Measurements from ENCODE around the gene GP1BB.
"Not testable (repeated sequence)": the region's sequence is repeated elsewhere in the genome, so short reads cannot be mapped to it uniquely, and the experiment has no call there.

GP1BB gene

GRCh38 chr22:19693981-19694670 is 29.2 kb upstream of the GP1BB start:
- DNase-seq (ENCODE audit: low read depth in 2 of 2): no peak

GRCh38 chr22:19694696-19695095 is 28.6 kb upstream of the GP1BB start:
- no peak for DNase-seq (ENCODE audit: low read depth in 2 of 2)

DNA sequence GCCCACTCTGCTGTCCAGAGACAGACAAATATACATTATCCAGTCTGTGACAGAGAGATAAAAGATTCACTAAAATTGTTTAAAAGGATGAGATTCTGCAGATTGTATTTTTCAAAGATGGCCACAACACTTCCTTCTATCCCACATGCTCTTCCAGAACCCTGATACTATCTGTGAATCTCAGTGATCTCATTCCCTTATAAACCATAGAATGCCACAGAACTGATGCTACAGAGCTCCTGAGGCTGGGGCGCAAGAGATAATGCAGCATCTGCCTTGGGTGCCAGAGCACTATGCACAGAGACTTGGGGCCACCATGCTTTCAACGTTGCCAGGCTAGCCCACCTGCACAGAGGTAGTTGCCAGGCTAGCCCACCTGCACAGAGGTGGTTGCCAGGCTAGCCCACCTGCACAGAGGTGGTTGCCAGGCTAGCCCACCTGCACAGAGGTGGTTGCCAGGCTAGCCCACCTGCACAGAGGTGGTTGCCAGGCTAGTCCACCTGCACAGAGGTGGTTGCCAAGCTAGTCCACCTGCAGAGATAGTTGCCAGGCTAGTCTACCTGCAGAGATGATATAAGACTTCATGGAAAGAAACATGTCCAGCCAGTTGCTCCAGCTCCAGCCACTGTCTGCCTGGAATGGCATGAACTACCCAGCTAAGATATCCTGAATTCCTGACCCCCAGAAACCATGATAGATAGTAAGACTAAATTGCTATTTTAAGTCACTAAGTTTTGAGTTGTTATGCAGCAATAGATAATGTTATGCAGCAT is 26.6 kb upstream of the GP1BB start:
- DNase-seq (ENCODE audit: low read depth in 2 of 2): no peak

DNA sequence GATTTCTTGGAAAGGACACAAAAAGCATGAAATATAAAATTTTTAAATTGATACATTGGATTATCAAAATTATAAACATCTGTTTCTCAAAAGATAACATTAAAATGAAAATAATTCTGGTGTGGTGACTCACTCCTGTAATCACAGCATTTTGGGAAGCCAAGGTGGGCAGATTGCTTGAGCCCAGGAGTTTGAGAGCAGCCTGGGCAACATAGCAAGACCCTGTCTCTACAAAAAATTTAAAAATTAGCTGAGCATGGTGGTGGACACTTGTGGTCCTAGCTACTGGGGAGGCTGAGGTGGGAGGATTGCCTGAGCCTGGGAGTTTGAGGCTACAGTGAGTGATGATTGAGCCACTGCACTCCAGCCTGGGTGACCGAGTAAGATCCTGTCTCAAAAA is 25.5 kb upstream of the GP1BB start:
- not testable (repeated sequence) for DNase-seq (ENCODE audit: low read depth in 2 of 2)

GRCh38 chr22:19700790-19701419 is 22.4 kb upstream of the GP1BB start:
- no peak for DNase-seq (ENCODE audit: low read depth in 2 of 2)

- no peak for DNase-seq (ENCODE audit: low read depth in 2 of 2)
Observed at GRCh38 chr22:19701420-19702145, 21.8 kb upstream of the GP1BB start.

GRCh38 chr22:19703869-19704268 is 19.5 kb upstream of the GP1BB start:
- DNase-seq (ENCODE audit: low read depth in 2 of 2): no peak

DNA sequence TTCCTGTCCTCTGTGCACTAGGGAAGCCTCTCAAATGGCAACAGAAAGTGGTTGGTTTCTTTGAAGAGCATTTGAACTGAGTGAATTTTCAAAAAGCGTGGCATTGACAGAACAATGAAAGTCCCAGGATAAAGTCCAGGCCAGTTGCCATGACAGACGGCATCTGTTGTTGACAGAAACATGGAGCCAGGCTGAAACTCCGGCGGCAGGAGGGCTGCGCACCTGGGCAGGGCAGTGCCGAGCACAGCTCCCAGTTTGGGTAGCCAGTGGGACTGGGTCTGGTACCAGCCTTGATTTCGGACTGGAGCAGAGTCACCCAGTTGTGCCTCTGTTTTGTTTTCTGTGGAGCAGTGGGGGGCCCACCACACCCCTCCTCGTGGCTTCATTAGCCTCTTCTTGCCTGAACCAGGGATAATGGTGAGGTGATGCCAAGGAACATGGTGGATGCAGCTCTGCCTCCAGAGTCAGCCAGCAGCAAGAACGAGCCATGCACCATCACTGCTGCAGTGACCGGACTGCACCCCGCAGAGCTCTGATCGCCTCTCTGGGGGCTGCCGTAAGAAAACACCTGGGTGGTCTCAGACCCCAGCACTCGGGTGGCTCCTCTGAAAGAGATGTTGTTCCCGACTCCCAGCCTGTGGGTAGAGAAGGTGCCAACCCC is 18.9 kb upstream of the GP1BB start:
- no peak for DNase-seq (ENCODE audit: low read depth in 2 of 2)

GRCh38 chr22:19705181-19705934 is 18.0 kb upstream of the GP1BB start:
- no peak for DNase-seq (ENCODE audit: low read depth in 2 of 2)

GRCh38 chr22:19706661-19707151 is 16.6 kb upstream of the GP1BB start:
- DNase-seq (ENCODE audit: low read depth in 2 of 2): no peak

- DNase-seq (ENCODE audit: low read depth in 2 of 2): no peak
Observed at GRCh38 chr22:19707347-19708290, 15.7 kb upstream of the GP1BB start.

DNA sequence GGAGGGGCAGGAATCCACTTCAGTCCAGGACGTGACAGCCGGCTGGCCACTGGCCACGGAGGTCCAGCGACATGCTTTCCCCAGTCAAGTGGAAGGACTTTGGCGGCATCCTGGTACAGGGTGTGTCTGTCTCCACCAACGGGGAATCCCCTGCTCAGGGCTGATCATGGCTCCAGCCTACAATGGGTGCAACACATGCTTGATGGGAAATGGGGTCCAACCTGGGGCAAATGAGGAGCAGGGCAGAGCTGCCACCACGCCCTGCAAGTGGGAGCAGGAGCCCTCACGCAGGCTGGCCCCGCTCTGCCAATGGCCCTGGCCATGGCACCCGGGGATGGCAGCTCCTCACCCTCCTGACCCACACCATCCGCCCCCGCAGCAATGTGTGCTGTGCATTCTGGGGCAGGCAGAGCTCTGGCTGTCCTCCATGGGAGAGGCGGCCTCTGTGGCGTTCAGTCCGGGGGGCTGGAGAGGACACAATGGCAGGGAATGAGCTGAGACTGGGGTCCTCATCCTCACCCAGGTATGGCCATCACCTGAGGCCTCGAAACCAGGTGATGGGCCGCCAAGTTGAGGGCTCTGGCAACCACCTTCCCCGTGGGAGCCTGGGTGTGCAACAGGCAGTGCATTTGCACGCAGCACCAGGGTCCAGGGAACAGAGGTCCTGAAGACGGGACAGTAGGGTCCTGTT is 14.9 kb upstream of the GP1BB start:
- no peak for DNase-seq (ENCODE audit: low read depth in 2 of 2)

DNA sequence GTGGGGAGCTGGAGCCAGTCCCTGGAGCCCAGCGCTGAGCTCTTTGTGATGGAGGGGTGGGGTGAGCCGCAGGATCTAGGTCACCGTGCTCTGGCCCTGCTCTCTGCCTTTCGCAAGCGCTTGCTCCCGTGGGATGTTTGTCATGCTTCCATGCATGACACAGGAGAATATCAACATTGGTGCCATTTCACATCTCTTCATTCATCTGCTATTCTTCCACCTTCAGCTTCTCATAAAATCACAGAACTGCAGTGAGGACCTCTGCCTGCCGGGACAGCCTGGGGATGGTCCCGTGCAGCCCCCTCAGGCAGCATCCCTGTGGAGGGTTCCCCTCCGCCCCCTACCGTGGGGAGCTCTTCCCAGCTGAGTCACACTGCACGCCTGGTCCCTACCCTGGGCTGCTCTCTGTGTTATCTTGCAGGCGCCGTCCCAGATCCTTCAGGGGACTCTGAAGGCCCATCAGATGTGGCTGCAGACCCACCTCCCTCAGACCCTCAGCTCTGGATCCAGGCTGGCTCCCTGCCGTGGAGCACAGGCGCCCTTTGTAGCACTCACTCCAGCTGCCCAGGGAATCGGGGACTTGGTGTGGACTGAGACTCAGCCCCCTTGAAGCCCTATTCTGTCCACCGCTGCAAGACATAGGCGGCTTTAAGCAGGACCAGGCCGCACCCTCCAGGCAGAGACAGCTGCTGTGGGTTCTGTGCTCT is 14.1 kb upstream of the GP1BB start:
- DNase-seq (ENCODE audit: low read depth in 2 of 2): no peak

DNA sequence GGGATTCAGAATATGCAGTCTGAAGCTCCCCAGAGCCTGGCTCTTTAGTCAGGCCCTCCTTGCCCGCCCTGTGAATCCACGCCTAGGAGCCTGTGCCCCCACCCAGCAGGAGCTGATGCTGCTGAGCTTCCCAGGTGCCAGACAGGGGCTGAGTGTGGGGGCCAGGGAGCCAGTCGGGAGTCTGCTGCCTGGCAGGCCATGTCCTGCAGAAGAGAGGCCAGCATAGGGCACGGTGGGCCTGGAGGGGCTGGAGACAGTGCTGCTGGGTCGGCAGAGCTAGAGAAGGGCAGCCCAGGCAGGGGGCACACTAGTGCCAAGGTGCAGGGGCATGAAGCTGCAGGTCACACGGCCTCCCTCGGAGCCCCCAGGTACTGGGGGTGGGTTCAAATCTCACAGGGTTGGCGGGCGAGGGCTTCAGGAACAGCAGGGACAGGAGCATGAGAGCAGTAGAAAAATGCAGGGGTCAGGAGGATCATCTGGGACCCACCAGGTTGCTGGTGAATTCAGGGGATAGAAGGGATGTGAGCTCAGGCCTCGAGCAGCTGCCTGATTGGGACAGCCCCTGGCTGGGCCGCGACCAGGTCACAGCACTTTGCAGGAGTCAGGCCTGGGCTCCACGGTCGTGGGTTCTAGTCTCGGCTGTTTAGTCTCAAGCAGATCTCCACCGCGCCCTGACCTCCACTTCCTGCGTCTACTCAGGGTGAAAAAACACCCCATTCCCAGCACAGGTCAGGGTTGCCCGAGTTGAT is 13.1 kb upstream of the GP1BB start:
- no peak for DNase-seq (ENCODE audit: low read depth in 2 of 2)

DNA sequence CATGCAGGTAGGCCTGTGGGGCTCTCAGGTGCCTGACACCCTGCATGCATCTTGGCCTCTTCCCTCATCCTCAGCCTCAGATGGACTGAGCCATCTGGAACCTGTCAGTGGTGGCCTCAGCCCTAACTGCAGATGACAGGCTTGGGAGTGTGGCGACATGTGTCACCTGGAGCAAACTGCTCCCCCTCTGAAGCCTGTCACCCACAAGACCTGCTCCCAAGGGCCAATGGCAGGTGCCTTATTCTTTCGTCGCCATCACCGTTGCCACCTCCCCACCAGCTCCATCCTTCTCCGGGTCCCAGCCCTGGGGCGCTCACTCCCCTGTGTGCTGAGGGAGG is 12.6 kb upstream of the GP1BB start:
- DNase-seq (ENCODE audit: low read depth in 2 of 2): no peak

GRCh38 chr22:19713245-19713644 is 10.1 kb upstream of the GP1BB start:
- DNase-seq (ENCODE audit: low read depth in 2 of 2): no peak

- DNase-seq (ENCODE audit: low read depth in 2 of 2): no peak
Observed at GRCh38 chr22:19713650-19714311, 9.6 kb upstream of the GP1BB start.
